Urothelium cell line (cell line): ENCODE measurements around the gene TERF2IP.

Experiments used
- DNase-seq: peaks from one replicate; pipeline ENCODE4 v3.0.0; 2011; ENCODE audit warnings: low spot score, mixed read lengths
- FAIRE-seq: peaks from 2 replicates; lab custom pipeline; 2011; peaks lifted over from hg19 to GRCh38; lab: Jason Lieb, UNC

The TERF2IP gene

DNA sequence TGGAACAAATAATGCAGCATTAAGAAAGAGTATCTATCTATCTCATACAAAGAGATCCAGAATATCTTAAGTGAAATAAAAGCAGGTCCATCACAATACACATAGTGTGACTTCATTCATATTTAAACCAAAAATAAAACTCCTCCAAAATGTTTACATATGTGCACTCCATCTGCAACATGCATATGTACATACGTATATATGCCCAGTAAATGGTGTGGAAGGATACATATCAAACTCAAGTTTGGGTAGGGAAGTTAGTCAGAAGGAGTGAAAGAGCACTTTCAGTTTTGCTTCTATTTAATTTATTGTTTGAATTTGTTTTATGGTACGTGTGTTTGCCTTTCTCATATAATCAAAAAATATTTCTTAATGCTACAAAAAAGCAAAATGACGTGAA is 12.5 kb upstream of the TERF2IP start:
- no peak for FAIRE-seq
- no peak for DNase-seq

DNA sequence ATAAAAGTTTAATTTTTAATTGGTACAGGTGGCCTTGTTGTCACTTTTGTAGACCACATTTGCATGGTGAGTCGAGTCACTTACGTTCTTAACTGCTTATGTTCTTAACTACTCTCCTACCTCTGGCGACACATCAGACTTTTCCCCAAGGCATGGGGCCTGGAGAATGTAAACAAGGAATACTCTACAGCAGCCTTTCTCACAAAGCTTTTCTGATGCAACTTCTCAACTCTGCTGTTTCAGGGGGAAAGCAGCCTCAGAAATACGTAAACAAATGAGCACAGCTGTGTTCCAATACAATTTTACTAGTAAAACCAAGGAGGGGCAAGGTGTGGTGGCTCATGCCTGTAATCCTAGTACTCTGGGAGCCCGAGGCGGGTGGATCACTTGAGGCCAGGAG is 7.0 kb upstream of the TERF2IP start:
- FAIRE-seq, result no peak
- no peak for DNase-seq

DNA sequence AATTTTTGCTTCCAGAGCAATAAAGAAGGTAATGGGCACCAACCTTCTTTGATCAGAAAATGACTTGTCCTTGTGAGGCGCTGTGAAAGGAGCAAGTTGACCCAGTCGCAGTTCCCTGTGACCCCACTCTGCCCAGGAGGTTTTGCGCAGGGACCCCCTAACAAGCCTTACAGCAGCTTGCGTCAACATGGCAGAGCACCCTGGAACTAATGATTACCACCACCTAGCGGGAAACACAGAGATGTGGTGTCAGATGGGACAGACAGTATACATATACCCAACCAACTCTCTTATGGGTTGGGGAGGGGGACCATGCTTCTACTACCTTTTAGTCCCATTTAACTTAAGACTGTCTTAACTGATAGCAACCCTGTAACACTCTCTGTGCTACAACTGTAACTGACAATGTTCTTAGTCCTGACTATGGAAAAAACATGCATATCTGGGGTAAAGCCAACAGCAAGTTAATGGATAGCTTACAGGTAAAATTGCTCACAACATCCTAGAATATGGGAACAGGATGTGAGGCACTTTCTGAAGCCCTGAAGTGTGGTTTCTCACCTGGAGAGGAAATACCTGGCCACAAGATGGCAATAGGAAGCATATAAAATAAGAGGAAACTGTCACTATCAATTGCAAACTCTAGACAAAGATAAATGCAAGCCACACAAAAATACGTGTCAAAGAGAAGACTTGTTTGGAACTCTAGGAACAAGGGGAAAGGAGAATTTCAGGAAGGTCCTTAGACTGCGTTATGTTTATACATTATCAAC is 3.1 kb upstream of the TERF2IP start:
- no peak for FAIRE-seq
- no peak for DNase-seq

GRCh38 chr16:75647112-75647491 is 471 bp upstream of the TERF2IP start:
- DNase-seq (no peak), FAIRE-seq (no peak)

GRCh38 chr16:75648265-75649076 is 898 bp downstream of the TERF2IP start:
- DNase-seq (peak; percentile 79), FAIRE-seq (no peak)

DNA sequence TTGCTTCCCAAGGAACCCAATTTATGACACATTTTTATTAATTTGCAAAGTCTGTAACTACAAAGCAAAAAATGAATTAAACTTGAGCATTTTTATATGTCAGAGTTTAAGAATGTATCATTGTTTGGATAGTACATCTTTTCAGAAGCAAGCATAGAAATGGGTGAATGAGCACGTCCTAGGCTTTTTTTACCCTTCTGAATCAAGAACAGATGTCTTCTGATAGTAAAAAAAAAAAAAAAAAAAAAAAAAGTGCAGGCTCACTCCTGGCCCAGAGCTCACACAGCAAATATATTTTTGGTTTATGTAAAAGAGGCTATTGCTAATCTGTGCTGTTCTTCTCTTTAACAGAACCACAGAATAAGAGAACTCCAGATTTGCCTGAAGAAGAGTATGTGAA is 6.3 kb downstream of the TERF2IP start:
- no peak for DNase-seq
- no peak for FAIRE-seq

GRCh38 chr16:75658175-75658574 is 10.6 kb downstream of the TERF2IP start:
- DNase-seq (no peak), FAIRE-seq (no peak)

DNA sequence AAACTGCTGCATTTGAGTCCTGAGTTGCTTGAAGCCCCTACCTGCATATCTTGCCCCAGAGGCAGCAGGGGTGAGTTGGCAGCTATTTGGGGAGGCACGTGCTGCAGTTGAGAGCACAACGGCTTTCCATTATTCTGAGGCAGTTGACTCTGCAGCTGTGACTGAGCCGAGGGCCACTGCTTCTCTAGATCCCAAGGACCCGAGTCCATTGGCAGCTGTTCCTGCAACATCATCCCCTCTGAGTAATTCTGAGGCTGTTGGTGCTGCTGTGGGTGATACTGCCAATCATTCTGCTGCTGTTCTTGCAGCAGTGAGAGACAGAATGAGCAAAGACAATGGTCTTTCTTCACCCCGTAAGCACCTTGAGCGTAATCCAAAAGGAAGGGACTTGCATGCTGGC is 12.7 kb downstream of the TERF2IP start:
- FAIRE-seq (no peak), DNase-seq (no peak)

- no peak for FAIRE-seq
- DNase-seq, result no peak
These were observed 13.2 kb downstream of the TERF2IP start for GRCh38 chr16:75660726-75661302.

DNA sequence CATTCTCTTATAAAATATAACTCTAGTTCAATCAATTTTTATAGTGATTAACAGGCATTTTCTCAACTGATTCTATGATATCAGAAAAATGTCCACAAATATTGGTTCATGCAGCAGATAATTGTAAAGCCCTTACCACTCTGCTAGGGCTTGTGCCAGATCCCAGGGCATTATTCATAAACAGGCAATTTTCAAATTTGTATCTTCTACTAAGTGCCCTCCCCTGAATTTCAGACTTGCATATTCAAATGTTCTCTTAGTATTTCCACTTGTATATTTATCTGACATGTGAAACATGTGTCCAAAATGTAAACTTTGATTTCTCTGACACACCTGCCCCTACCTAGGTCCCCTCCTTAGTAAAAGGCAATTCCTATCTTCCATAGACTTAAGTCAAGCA is 19.9 kb downstream of the TERF2IP start:
- no peak for DNase-seq
- no peak for FAIRE-seq

DNA sequence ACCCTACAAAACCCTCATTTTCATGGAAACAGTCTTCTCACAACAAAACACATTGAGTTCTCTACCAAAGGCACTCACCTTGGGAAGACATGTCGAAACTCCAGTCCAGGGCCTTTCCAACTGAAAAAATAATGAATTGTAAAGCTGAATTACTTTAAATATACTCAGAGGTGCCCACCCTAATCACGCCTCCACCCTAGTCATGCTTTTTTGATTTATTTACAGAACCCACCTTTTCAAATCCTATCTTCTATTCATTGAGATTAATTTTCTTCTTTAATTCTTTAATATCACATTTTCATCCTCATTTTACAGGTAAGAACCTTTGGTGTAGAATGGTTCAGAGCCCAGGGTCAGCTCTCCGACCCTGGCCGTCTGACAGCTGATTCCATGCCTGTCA is 29.3 kb downstream of the TERF2IP start, which contains the start of gene CPHXL2:
Gene CPHXL2 (minus strand): TSS at position 101 of the 400 bp plus-strand sequence. CDS start 10 bp downstream, at position 91.
- DNase-seq (no peak), FAIRE-seq (no peak)

- no peak for FAIRE-seq
- no peak for DNase-seq
These were observed 31.8 kb downstream of the TERF2IP start for GRCh38 chr16:75679366-75679765.

GRCh38 chr16:75682308-75682707 is 34.7 kb downstream of the TERF2IP start:
- FAIRE-seq, result no peak

GRCh38 chr16:75687361-75687760 is 39.8 kb downstream of the TERF2IP start:
- FAIRE-seq (no peak), DNase-seq (no peak)

More at GRCh38 chr16:75682308-75682707, 34.7 kb downstream of the TERF2IP start:
- DNase-seq, result no peak

- DNase-seq (no peak), FAIRE-seq (no peak)
These were observed 48.1 kb downstream of the TERF2IP start for GRCh38 chr16:75695708-75696107.

- no peak for FAIRE-seq
- no peak for DNase-seq
These were observed 50.0 kb downstream of the TERF2IP start for GRCh38 chr16:75697571-75697970.

GRCh38 chr16:75701361-75701760 is 53.8 kb downstream of the TERF2IP start, which contains the start of gene DUXB:
TSS of gene DUXB (minus strand) at chr16:75701461. CDS start at chr16:75701418, 43 bp downstream.
- FAIRE-seq, result no peak
- DNase-seq, result no peak

DNA sequence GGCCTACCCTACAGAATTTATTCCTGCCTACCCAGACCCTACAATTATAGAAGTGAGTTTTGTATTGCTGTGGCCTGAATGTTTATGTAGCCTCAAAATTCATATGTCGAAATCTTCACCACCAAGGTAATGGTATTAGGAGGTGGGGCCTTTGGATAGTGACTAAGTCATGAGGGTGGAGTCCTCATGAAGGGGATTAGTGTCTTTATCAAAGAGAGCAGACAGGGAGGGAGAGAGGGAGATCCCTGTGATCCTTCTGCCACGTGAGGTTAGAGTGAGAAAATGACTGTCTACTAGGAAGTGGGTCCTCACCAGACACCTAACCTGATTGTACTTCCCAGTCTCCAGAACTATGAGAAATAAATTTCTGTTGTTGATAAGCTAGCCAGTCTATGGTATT is 54.7 kb downstream of the TERF2IP start:
- DNase-seq (no peak), FAIRE-seq (no peak)

- DNase-seq (no peak), FAIRE-seq (no peak)
These were observed 55.7 kb downstream of the TERF2IP start for GRCh38 chr16:75703306-75703705.
